LNCAP (cell line): ENCODE data around the gene ZSCAN21.

Experiments
- TF ChIP-seq, protein P1 (sequence below): fragments of 450-650 bp; IDR thresholded peaks from 2 replicates; pipeline ENCODE4 v1.5.1; 2017; ENCODE audit warnings: mild to moderate bottlenecking

The ZSCAN21 gene

DNA sequence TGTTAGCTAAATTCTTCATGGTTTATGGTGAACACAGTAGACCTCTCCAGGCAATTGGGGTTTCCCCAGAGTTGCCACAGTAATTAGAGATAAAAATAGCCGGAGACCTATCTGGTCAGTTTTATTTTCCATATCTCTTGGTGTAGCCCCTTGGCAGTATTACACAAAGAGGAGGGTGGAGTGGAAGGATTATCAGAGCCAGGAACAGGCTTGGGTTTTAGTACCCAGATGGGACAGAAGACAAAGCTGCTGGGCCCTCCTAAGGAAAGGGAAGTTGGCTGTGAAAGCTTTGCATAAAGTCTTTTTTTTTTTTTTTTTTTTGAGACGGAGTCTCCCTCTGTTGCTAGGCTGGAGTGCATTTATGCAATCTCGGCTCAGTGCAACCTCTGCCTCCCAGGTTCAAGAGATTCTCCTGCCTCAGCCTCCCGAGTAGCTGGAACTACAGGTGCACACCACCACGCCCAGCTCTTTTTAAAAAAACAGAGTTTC lies 9.7 kb downstream of the ZSCAN21 start:
- TF ChIP-seq, protein P1, sequence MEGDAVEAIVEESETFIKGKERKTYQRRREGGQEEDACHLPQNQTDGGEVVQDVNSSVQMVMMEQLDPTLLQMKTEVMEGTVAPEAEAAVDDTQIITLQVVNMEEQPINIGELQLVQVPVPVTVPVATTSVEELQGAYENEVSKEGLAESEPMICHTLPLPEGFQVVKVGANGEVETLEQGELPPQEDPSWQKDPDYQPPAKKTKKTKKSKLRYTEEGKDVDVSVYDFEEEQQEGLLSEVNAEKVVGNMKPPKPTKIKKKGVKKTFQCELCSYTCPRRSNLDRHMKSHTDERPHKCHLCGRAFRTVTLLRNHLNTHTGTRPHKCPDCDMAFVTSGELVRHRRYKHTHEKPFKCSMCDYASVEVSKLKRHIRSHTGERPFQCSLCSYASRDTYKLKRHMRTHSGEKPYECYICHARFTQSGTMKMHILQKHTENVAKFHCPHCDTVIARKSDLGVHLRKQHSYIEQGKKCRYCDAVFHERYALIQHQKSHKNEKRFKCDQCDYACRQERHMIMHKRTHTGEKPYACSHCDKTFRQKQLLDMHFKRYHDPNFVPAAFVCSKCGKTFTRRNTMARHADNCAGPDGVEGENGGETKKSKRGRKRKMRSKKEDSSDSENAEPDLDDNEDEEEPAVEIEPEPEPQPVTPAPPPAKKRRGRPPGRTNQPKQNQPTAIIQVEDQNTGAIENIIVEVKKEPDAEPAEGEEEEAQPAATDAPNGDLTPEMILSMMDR, result no peak

DNA sequence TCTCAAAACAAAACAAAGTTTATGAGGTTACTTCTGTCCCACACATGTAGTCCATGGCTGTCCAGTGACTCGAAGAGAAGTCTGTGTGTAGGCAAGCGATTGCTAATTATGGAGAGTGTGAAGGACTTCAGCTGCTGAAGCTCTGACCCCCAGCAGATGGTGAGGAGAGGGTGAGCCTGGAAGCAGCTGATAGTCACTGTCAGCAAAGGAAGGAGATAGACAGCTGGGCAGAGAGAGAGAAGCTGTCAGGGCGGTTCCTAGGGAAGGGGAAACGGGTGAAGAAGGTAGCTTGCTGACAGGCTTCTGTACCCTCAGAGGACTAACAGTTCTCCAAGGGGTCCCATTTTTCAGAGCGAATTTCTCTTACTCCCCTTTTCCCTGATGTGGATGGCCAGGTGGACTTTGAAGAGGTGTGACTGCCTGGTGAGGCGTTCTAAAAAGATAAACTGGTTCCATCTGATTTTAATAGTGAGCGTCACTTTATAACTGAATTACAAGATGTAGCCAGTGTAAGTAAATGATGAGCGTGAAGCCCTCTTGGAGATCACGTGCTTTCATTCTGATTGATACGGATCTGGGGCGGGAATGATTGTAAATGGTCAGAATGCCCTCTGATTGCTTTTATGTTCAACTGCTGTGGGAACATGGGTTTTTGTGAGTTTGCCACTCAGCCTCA lies 12.1 kb downstream of the ZSCAN21 start:
- TF ChIP-seq, protein P1, result no peak

DNA sequence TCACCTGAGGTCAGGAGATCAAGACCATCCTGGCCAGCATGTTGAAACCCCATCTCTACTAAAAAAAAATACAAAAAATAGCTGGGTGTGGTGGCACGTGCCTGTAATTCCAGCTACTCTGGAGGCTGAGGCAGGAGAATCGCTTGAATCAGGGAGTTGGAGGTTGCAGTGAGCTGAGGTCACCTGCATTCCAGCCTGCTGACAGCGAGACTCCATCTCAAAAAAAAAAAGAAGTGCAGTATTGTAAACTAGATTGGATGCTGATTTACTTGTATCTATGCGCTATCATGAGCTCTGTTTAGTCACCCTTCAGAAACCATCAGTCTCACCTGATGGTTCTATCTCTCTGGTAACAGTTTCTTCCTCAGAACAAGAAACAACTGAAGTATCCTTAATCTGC lies 13.8 kb downstream of the ZSCAN21 start:
- TF ChIP-seq, protein P1, result no peak

DNA sequence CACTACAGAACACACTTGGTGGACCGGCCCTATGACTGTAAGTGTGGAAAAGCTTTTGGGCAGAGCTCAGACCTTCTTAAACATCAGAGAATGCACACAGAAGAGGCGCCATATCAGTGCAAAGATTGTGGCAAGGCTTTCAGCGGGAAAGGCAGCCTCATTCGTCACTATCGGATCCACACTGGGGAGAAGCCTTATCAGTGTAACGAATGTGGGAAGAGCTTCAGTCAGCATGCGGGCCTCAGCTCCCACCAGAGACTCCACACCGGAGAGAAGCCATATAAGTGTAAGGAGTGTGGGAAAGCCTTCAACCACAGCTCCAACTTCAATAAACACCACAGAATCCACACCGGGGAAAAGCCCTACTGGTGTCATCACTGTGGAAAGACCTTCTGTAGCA lies 14.6 kb downstream of the ZSCAN21 start:
- TF ChIP-seq, protein P1, result no peak

DNA sequence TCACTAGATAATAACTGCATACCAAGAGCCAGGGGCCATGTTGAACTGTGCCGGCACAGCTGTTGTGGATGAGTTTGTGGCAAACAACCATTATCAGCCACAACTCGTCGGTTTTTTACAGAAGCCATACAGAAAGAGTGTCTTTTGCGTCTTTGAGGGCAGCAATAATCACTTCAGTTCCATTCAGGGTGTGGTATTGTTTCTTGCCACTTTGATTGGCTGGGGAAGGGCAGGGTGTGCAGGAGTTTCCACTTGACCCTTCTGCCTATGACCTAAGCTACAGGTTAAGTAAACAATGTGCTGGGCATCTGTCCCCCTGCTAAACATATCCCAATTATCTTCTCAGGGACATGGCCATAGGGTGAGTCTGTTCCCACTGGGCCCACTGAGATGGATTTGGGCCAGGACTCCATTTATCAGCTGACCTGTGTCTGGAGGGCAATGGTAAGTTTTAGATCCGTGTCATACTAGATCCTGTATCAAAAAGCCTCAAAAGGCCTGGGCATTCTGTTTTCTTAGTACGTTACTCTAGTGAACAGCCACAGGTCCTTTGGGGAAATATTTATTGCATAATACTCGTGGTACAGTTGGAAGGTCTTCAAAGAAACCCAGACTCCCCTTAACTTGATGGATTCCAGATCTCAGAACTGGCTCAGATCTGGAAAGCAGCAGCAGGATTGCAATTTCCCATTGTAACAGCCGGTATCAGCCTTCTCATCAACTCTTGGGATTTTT lies 16.0 kb downstream of the ZSCAN21 start:
- TF ChIP-seq, protein P1, result no peak

DNA sequence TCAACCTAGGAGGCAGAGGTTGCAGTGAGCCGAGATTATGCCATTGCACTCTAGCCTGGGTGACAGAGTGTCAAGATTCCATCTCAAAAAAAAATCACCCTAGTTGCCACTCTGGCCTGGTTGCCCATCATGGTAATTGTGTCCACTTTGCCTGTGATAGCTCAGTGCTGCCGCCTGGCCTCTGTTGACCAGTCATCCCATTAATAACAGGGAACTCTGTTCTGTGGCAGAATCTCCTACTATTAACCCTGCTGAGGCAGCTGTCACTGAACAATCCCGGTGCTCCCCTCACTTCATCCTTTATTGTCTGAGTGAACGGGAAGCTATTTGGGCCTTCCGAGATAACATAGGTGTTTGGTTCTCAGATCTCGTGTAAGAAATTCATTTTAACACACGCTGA lies 17.4 kb downstream of the ZSCAN21 start:
- TF ChIP-seq, protein P1, result no peak

DNA sequence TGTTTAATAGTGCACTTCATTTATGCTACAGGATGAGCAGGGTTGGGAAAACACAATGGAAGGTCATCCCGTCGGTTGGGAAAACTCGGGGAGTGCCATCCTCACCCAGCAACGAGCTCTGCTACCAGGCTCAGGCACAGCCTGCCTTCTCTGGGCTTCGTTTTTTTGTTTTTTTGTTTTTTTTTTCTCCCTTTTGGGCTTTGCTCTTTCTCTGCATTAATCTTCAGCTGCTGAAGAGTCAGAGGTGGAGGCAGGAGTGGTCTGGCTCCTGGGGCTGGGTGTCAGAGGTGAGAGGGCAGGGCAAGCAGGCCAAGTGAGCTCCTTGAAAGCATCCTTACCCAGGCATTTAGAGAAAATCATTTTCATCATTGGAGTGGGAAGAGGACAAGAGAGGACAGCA lies 20.4 kb downstream of the ZSCAN21 start:
- TF ChIP-seq, protein P1, result no peak
